NOMO-1 treated with DMSO at 0.1 percent for 48 hours (cell line): Measurements from ENCODE around the gene DRG1.
"Not testable (repeated sequence)": the region's sequence is repeated elsewhere in the genome, so short reads cannot be mapped to it uniquely, and the experiment has no call there.

Experiments used
- DNase-seq: peaks from one replicate; lab custom pipeline; 2025; ENCODE audit not compliant: unreplicated experiment; lab: John Stamatoyannopoulos, UW

DRG1 gene

GRCh38 chr22:31442768-31443489, 43.5 kb downstream of the DRG1 start:
- no peak for DNase-seq

- DNase-seq = no peak
These were observed 44.1 kb downstream of the DRG1 start for GRCh38 chr22:31443516-31443915.

GRCh38 chr22:31445642-31446041, 46.2 kb downstream of the DRG1 start:
- DNase-seq = no peak

DNA sequence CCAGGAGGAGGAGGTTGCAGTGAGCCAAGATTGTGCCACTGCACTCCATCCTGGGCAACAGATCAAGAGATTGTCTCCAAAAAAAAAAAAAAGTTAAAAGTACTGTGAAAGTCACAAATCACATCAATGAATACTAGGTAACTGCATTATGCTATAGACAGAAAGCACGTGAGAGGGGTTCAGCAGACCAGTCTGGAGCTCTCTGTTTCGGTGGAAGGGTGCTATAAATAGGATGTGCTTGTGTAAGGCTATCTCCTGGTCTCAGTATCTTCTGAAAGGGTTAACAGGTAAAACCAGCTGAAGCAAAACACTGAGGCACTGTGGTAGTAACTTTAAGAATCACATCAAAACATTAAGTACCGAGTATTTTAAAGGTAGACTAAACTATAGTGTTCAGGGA, 46.8 kb downstream of the DRG1 start:
- no peak for DNase-seq

DNA sequence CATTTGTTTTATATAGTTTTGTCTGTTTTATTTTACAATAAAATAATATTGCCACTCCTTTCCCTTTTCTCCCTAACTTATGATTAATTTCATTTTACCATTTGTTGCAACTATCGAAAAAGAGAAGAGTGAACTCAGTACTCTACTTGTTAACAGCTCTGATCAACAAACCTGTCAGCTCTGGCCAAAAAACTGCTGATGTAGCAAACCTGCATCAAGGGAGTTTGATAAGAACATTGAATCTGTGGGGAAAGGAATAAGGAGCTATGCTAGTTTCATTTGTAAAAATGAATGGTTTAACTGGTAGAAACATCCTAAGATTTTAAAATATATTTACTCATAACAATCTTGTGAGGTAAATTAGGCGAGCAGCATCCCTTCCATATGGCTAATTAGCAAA, 47.4 kb downstream of the DRG1 start:
- DNase-seq = no peak

DNA sequence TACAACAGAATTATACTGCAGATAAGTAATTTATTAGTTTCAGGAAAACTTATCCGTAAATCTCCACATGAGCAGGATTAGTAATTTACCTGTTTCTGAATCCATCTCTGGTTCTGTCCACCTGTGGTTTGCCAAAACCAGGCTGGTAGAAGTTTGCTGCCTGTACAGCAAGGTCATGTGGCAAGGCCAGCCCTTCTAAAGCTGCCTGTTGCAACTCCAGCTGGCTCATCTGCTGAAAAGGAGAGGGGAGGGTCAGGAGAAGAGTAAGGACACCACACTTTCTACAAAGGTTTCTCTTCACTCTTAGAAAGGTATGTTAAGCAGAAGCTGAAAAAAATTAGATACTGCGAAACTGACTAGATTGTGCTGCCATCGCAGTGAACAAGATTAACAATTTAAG, 47.9 kb downstream of the DRG1 start:
- no peak for DNase-seq

DNA sequence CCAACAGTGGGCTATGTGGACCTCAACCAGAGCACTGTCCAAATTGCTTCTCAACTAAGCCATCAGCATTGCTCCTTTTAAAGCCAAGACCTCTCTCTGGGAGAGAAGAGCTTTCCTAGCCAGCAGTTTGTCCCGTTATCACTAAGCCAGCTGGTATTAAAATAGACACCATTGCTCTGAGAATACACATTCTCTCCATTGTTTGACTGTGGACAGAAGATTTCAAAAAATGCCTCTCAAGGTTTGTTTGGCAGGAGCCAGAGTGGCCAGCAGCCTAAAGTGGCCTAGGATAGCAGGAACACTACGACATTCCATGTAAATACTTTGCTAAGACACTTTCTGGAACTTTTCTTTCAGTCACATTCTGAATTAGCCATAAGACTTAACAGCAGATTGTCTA, 49.0 kb downstream of the DRG1 start:
- DNase-seq = no peak

DNA sequence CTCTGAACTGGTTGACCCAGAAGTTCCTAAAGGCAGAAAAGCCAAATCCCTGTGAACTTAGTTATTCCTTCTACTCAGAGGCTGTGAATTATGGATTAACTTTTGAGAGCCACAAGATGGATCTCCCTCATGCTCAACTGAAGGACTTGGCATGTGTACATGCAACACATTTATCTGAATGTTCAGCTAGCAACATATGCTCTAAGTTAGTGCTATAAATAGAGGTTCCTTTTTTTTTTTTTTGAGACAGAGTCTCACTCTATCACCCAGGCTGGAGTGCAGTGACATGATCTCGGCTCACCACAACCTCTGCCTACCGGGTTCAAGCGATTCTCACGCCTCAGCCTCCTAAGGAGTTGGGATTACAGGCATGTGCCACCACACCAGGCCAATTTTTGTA, 50.1 kb downstream of the DRG1 start:
- peak; percentile 27 for DNase-seq

DNA sequence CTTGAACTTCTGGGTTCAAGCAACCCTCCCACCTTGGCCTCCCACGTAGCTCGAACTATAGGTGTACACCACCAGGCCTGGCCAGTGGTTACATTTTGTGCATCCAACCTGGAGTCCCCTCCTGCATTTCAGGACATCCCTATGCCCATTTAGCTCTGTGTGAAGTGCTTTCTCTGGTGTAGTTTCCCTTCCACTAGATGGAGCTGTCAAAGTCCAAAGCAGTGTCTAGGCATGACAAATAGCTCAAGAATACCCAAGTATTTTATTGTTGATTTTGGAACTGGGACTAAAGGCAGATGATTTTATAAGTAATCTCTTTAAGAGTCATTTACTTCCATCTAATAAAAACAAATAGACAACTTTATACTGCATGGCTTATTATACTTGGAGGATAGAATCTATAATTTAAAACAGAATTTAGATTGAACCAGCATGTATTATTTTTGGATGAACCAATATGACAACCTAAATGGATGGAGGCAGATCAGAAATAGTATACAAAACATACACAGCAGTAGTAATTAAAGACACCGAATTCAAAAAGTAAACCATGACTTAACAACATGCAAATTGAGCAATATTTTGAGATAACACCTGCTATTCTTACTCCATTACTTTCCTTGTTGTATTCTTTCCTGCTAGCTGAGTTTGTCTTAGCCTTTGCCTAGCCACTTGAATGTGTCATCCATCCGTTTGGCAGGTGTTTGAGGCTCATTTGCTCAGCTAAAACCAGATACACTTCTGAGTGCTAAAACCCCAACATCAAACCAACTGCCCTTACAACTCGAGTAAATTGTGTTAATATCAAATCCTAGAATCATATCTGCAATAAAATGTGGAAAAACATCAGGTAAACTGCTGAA, 52.5 kb downstream of the DRG1 start:
- DNase-seq = no peak

DNA sequence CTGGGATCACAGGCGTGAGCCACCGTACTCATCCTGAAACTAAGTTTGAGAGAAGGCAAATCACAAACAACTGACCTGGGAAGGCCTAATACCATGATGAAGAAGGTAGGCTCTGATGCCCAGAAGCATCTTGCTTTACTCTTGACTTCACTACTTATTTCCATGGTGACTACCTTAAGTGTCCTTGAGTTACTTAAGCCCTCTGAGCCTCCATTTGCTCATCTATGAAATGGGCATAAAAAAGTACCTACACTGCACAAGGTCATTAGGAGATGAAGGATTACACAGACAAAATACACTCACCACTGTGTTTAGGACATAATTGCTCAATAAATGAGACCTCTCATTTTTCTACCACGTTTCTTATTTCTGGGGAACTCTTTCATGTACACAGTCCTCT, 62.3 kb downstream of the DRG1 start:
- no peak for DNase-seq

DNA sequence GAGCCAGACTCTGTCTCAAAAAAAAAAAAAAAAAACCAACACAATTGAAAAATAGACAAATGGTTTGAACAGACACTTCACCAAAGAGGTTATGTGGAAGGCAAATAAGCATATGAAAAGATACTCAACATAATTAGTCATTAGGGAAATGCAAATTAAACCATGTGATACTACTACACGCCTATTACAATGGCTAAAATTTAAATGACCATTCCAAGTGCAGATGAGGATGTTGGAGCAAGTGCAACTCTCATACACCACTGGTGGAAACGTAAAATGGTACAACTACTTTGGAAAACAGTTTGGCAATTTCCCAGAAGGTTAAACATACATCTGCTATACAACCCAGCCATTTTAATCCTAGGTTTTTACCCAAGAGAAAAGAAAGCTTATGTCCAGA, 65.9 kb downstream of the DRG1 start:
- no peak for DNase-seq

- no peak for DNase-seq
These were observed 75.3 kb downstream of the DRG1 start for GRCh38 chr22:31474743-31475142.

- no peak for DNase-seq
These were observed 76.4 kb downstream of the DRG1 start for GRCh38 chr22:31475800-31476199.

DNA sequence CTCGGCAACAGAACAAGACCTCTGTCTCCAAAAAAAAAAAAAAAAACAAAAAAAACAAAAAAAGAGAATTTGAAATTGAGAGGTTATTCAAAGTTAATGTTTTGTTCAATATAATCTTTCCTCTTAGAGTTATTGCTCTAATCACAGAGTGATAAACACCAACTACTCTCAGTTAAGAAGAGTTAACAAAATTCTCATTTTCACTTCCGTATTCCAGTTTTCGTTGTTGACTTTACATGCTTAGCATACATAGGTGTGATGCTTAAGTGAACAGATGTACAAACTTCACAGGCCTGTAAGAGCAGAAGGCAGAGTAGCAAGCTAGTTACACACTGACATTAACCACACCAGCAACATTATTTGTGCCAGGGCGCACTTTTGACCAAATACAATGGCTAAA, 77.9 kb downstream of the DRG1 start:
- DNase-seq = no peak

DNA sequence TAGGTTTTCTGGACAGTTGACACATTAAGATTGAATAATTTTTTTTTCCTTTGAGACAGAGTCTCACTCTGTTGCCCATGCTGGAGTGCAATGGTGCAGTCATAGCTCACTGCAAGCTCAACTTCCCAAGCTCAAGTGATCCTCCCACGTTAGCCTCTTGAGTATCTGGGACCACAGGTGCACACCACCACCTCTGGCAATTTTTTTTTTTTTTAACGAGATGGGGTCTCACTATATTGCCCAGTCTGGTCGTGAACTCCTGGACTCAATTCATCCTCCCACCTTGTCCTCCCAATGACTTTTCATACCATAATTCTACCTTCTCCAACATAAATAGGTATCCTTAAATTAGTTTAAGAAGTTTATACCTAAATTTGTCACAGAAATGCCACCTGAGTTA, 81.7 kb downstream of the DRG1 start:
- no peak for DNase-seq

DNA sequence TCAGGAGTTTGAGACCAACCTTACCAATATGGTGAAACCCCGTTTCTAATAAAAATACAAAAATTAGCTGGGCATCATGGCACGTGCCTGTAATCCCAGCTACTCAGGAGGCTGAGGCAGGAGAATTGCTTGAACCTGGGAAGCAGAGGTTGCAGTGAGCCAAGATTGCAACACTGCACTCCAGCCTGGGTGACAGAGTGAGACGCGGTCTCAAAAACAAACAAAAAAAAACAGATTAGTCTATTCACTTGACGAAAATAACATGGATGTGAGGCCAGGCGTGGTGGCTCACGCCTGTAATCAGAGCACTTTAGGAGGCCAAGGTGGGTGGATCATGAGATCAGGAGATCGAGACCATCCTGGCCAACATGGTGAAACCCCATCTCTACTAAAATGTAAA, 83.1 kb downstream of the DRG1 start:
- DNase-seq = not testable (repeated sequence)
